ENCODE data around the gene NXN. TPM values are rescaled to one million over a fixed set of nuclear protein-coding genes. Genes with fewer than 3 reads are reported as not detected.
A peak's percentile ranks its signal among the peaks of the same experiment; 100 is the strongest.

Gene NXN
- total RNA-seq, 4 donors from 2014 or later, result 6.6 to 28.4 (median 14.7) TPM

GRCh38 chr17:1012823-1013728, 33.5 kb upstream of the NXN start:
- no peaks in the 10 kb centered on the region for H3K27me3 ChIP-seq
- WGBS, 2 donors, result 86 to 88% methylated on average over 26 to 27 of the region's 30 CpGs
- H3K9me3 ChIP-seq, result no peaks in the 10 kb centered on the region
- DNase-seq (ENCODE audit: low spot score in 2 of 2), result no peak
- no peak overlapping the region for H3K27ac ChIP-seq
- H3K4me1 ChIP-seq, result peaks cover 0 to 28% (median 0%) of the 10 kb centered on the region in 4 donors
- H3K4me3 ChIP-seq, result no peak overlapping the region
- no peak for TF ChIP-seq CTCF (IDR thresholded peaks at IDR 0.05)
- peaks cover 0 to 44% (median 0%) of the 10 kb centered on the region in 3 donors for H3K36me3 ChIP-seq

GRCh38 chr17:1011760-1012735, 32.5 kb upstream of the NXN start:
- no peak for TF ChIP-seq CTCF (IDR thresholded peaks at IDR 0.05)
- no peak for TF ChIP-seq POLR2A (IDR thresholded peaks at IDR 0.05)
- TF ChIP-seq EP300 (IDR thresholded peaks at IDR 0.05), result no peak
- peaks cover 0 to 52% (median 3%) of the 10 kb centered on the region in 3 donors for H3K36me3 ChIP-seq
- WGBS, 2 donors, result 88 to 90% methylated on average over 55 to 56 of the region's 57 CpGs

GRCh38 chr17:1011138-1011537, 31.6 kb upstream of the NXN start:
- peak overlapping the region in 1 of 4 donors; percentile 89 for H3K27ac ChIP-seq
- no peak for DNase-seq (ENCODE audit: low spot score in 2 of 2)
- WGBS, 2 donors, result 81 to 84% methylated on average over 9 to 10 of the region's 10 CpGs
- peaks cover 0 to 57% (median 3%) of the 10 kb centered on the region in 3 donors for H3K36me3 ChIP-seq
- no peaks in the 10 kb centered on the region for H3K27me3 ChIP-seq
- H3K4me1 ChIP-seq, result peaks cover 3 to 45% (median 9%) of the 10 kb centered on the region in 4 donors
- H3K4me3 ChIP-seq, result no peak overlapping the region
- TF ChIP-seq POLR2A (IDR thresholded peaks at IDR 0.05) (no peak), CTCF (IDR thresholded peaks at IDR 0.05) (no peak), EP300 (IDR thresholded peaks at IDR 0.05) (no peak)
- H3K9me3 ChIP-seq, result no peaks in the 10 kb centered on the region

More at GRCh38 chr17:1011760-1012735, 32.5 kb upstream of the NXN start:
- no peak for DNase-seq (ENCODE audit: low spot score in 2 of 2)
- H3K4me1 ChIP-seq, result peaks cover 0 to 38% (median 4%) of the 10 kb centered on the region in 4 donors
- no peaks in the 10 kb centered on the region for H3K27me3 ChIP-seq
- no peak overlapping the region for H3K4me3 ChIP-seq
- no peaks in the 10 kb centered on the region for H3K9me3 ChIP-seq
- H3K27ac ChIP-seq, result no peak overlapping the region

- no peaks in the 10 kb centered on the region for H3K27me3 ChIP-seq
- no peak for DNase-seq (ENCODE audit: low spot score in 2 of 2)
- TF ChIP-seq EP300 (IDR thresholded peaks at IDR 0.05) (no peak), POLR2A (IDR thresholded peaks at IDR 0.05) (no peak), CTCF (IDR thresholded peaks at IDR 0.05) (no peak)
- peaks cover 4 to 50% (median 14%) of the 10 kb centered on the region in 4 donors for H3K4me1 ChIP-seq
- peak overlapping the region in 1 of 4 donors; percentile 89 for H3K27ac ChIP-seq
- no peak overlapping the region for H3K4me3 ChIP-seq
- no peaks in the 10 kb centered on the region for H3K9me3 ChIP-seq
- 88 to 91% methylated on average over 6 to 14 of the region's 14 CpGs for WGBS, 2 donors
- H3K36me3 ChIP-seq, result peaks cover 0 to 61% (median 3%) of the 10 kb centered on the region in 3 donors
Observed at GRCh38 chr17:1010586-1010985, 31.0 kb upstream of the NXN start.

All from tibial nerve (tissue), 4 donors.